H1 (cell line): ENCODE results near the gene ELAPOR1. TPM values are rescaled to one million over a fixed set of nuclear protein-coding genes. Genes with fewer than 3 reads are reported as not detected.

Experiments
- HDAC6 ChIP-seq: IDR thresholded peaks from one replicate; pipeline ENCODE4 v1.7.1; 2012; ENCODE audit warnings: low read depth, mild to moderate bottlenecking, inconsistent platforms, low read length, moderate library complexity
- MAFK ChIP-seq: IDR thresholded peaks from 2 replicates; pipeline ENCODE4 v1.6.1; 2012; ENCODE audit warnings: low read depth, mild to moderate bottlenecking, improper control_type of control experiment, low read length
- SIX5 ChIP-seq: IDR thresholded peaks from 2 replicates; pipeline ENCODE4 v1.6.1; 2011; ENCODE audit warnings: mild to moderate bottlenecking, low read depth, low read length
- polyA plus RNA-seq, 7 experiments: library from polyadenylated mRNA; depleted of rRNA in 3 of 7; stranded (reverse) in 5 of 7; unstranded in 2 of 7; fragments of >200 nt in 5 of 7; fragments of 200-250 nt in 2 of 7; gene quantifications; 1 replicate in 5 of 7; 2 replicates in 1 of 7; 4 replicates in 1 of 7; pipeline versions ENCODE4 v1.2.1 to v1.2.3, GENCODE V29; 2011 to 2013; ENCODE audit warnings: missing spikeins in 2 of 7, mixed read lengths in 2 of 7
- total RNA-seq: library from RNA; stranded (reverse); fragmentation: NEBNext Ultra II Directional; extraction: Animal tissue kit (Norgen Biotek cat#: 25700); gene quantifications from 2 replicates; pipeline ENCODE4 v1.2.1, GENCODE V29; 2021

ELAPOR1 gene
- total and polyA plus RNA-seq, 2 of the 8 experiments (the other 6 are each of a cell fraction or from before 2014, with no cell fraction given) = 1.2 to 2.5 TPM

DNA sequence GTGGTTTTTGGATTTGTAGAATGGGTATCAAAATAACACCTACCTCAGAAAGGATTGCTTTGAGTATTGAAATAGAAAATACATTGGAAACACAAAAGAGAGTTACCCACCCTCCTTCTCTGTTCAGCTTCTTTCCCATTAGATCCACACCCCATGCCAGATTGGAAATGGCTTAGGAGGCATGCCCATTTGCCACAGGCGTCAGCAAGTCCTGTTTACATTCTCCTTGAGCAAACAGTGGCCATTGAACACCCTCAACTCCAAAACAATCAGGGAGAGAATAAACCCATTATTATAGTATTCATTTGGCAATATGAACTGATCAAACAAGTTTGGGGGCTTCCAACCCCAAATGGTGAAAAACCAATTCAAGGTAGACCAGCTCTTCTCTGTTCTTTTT lies 2.4 kb downstream of the ELAPOR1 start (continued):
- no peak for TF ChIP-seq MAFK
- TF ChIP-seq SIX5 = no peak
- no peak for TF ChIP-seq HDAC6
